ENCODE measurements around the gene FAM25C. TPM values are rescaled to one million over a fixed set of nuclear protein-coding genes. Genes with fewer than 3 reads are reported as not detected.
"Not testable (repeated sequence)": the region's sequence is repeated elsewhere in the genome, so short reads cannot be mapped to it uniquely, and the experiment has no call there.

Gene FAM25C
- total RNA-seq, 2 experiments from 2014 or later, result not detected

DNA sequence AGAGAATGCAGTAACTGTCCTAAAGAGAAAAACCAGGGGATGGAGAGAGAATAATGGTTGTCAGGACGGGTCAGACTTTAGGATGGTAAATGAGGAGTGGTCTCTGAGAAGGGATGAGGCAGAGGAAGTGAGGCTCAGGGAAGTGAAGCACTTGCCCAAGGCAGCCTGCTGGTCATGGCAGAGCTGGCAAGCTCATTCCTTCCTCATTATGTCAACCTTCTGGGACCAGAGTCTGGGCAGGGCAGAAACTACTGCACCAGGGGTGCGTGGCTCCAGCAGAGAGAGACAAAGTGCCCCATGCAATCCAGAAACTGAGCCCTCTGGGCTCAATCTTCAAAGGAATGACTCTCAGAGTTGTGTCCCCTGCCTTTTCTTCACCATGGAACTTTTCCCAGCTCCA is 27.5 kb downstream of the FAM25C start:
- H3K27me3 Mint-ChIP-seq; H3K4me1 Mint-ChIP-seq; CTCF ChIA-PET; ATAC-seq; H3K36me3 Mint-ChIP-seq; H3K9me3 Mint-ChIP-seq (ENCODE audit: low read depth); DNase-seq; H3K4me3 Mint-ChIP-seq; H3K27ac Mint-ChIP-seq: not testable (repeated sequence)

DNA sequence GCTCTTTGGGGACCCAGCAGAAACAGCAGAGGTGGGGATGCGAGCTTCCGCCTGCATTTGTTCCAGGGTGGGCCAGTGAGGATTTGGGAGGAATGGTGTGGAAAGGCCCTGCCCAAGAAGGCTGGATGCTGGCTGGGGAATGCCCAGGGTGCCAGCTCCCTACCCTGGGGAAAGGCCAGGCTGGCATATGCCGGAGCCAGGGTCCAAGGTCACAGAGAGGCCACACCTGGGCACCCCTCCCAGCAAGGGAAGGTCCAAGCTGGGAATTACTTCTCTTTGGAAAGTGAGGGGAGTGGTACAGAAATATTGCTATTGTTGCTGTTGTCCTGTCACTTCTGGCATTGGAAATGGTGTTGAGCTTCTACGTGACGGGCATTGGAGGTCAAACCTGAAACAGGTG is 28.0 kb downstream of the FAM25C start:
- H3K36me3 Mint-ChIP-seq; CTCF ChIA-PET; ATAC-seq; H3K27ac Mint-ChIP-seq; H3K4me3 Mint-ChIP-seq; H3K27me3 Mint-ChIP-seq; H3K4me1 Mint-ChIP-seq; DNase-seq; H3K9me3 Mint-ChIP-seq (ENCODE audit: low read depth): not testable (repeated sequence)

GRCh38 chr10:47970047-47970446 is 29.5 kb downstream of the FAM25C start:
- H3K27me3 Mint-ChIP-seq; CTCF ChIA-PET; H3K4me3 Mint-ChIP-seq; H3K4me1 Mint-ChIP-seq; H3K27ac Mint-ChIP-seq; DNase-seq; H3K36me3 Mint-ChIP-seq; ATAC-seq; H3K9me3 Mint-ChIP-seq (ENCODE audit: low read depth): not testable (repeated sequence)

DNA sequence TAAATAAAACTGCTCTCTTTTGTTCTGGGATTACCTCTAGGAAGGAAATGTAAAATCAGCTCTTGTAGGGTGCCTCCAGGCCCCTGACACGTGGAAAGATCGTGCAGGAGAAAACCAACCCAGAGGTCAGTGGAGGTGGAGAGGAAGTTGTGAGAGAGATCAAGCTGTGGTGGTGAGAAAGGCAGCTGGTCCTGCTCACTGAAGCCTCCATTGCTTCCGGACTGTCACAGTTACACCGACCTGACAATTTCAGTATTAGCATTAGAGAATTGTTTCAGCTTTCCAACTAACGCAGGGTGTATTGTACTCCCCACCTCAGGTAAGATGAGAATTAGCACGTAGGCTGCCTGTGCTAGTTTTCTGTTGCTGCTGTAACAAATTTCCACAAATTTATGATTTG is 30.6 kb downstream of the FAM25C start:
- H3K27me3 Mint-ChIP-seq; H3K9me3 Mint-ChIP-seq (ENCODE audit: low read depth); H3K4me1 Mint-ChIP-seq; H3K4me3 Mint-ChIP-seq; CTCF ChIA-PET; ATAC-seq; DNase-seq; H3K27ac Mint-ChIP-seq; H3K36me3 Mint-ChIP-seq: not testable (repeated sequence)

GRCh38 chr10:47964280-47965063 is 35.1 kb downstream of the FAM25C start:
- H3K36me3 Mint-ChIP-seq; ATAC-seq; H3K27ac Mint-ChIP-seq; H3K4me3 Mint-ChIP-seq; H3K4me1 Mint-ChIP-seq; CTCF ChIA-PET; H3K9me3 Mint-ChIP-seq (ENCODE audit: low read depth); H3K27me3 Mint-ChIP-seq; DNase-seq: not testable (repeated sequence)

- ATAC-seq; H3K27me3 Mint-ChIP-seq; H3K27ac Mint-ChIP-seq; H3K9me3 Mint-ChIP-seq (ENCODE audit: low read depth); H3K4me1 Mint-ChIP-seq; H3K36me3 Mint-ChIP-seq; H3K4me3 Mint-ChIP-seq; DNase-seq; CTCF ChIA-PET: not testable (repeated sequence)
These were observed 36.8 kb downstream of the FAM25C start for GRCh38 chr10:47962785-47963184.

DNA sequence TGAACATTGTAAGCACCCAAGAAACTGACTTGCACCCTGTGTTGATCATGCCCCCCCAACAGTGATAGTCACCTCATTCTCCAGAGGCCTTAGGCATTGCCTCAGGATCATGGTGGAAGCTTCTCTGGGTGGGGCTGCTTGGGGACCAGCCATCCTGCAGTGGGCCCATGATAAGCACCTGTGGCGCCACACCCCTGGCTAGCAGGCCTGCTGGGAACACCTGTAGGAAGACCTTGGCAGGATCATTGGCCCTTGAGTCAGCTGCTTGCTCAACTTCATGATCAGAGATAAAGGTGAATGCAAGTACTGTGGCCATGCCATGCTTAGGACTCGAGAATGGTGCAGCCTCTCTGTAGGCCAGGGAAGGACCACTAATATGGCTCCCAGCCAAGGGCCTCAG is 38.9 kb downstream of the FAM25C start:
- DNase-seq; H3K4me3 Mint-ChIP-seq; H3K9me3 Mint-ChIP-seq (ENCODE audit: low read depth); ATAC-seq; H3K4me1 Mint-ChIP-seq; H3K27ac Mint-ChIP-seq; H3K27me3 Mint-ChIP-seq; CTCF ChIA-PET; H3K36me3 Mint-ChIP-seq: not testable (repeated sequence)

DNA sequence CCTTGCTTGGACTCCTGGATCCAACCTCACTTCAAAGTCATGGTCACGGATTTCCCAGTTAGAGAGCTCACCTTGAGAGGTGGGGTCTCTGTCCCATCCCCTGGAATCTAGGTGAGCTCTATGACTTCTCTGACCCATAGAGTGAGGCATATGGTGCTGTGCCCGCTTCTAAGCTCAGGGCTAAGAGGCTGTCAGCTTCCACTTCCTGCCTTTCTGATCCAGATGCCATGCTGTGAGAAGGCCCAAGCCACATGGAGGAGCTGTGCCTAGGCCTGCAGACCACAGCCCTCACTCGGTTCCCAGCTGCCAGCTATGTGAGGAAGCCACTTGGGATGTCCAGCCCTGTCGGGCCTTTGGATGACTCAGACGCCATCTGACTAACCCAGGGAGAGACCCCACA is 39.9 kb downstream of the FAM25C start:
- H3K4me3 Mint-ChIP-seq; ATAC-seq; DNase-seq; H3K36me3 Mint-ChIP-seq; H3K4me1 Mint-ChIP-seq; H3K27ac Mint-ChIP-seq; H3K27me3 Mint-ChIP-seq; CTCF ChIA-PET; H3K9me3 Mint-ChIP-seq (ENCODE audit: low read depth): not testable (repeated sequence)

GRCh38 chr10:47957158-47957557 is 42.4 kb downstream of the FAM25C start:
- H3K27me3 Mint-ChIP-seq; H3K4me3 Mint-ChIP-seq; ATAC-seq; H3K9me3 Mint-ChIP-seq (ENCODE audit: low read depth); DNase-seq; H3K36me3 Mint-ChIP-seq; CTCF ChIA-PET; H3K27ac Mint-ChIP-seq; H3K4me1 Mint-ChIP-seq: not testable (repeated sequence)

- H3K4me3 Mint-ChIP-seq; DNase-seq; H3K4me1 Mint-ChIP-seq; H3K27ac Mint-ChIP-seq; ATAC-seq; H3K36me3 Mint-ChIP-seq; CTCF ChIA-PET; H3K9me3 Mint-ChIP-seq (ENCODE audit: low read depth); H3K27me3 Mint-ChIP-seq: not testable (repeated sequence)
These were observed 52.2 kb downstream of the FAM25C start for GRCh38 chr10:47947424-47947823.

Other genes starting within 250 kb of the FAM25C start
- gene SYT15B, start 236.2 kb downstream of the FAM25C start, total RNA-seq, result under 1 TPM; 0.26 to 0.58 TPM
- not detected for gene NPY4R2, start 81.1 kb downstream of the FAM25C start, total RNA-seq

All from activated CD8-positive, alpha-beta memory T cell treated with anti-CD3 and anti-CD28 coated beads, Interleukin-2, amount 10 ng/mL, durations not matched to agents 7 days and 5 days (primary cell).